Measurements from ENCODE around the gene ATMIN. TPM values are rescaled to one million over a fixed set of nuclear protein-coding genes. Genes with fewer than 3 reads are reported as not detected.

The ATMIN gene
- total RNA-seq, 1 experiment from 2014 or later: 23.9 TPM

GRCh38 chr16:81006211-81006812 lies 29.3 kb upstream of the ATMIN start:
- DNase-seq (ENCODE audit: low read depth): peak; percentile 63

- peak; percentile 98 for DNase-seq (ENCODE audit: low read depth)
Measured at GRCh38 chr16:81006813-81007695, 28.6 kb upstream of the ATMIN start, which contains the start of the genes CENPN and CMC2. CENPN (plus strand) TSS chr16:81007214; CDS start chr16:81011940, 4,726 bp downstream. CMC2 (minus strand) TSS chr16:81006885; CDS start chr16:80997394, 9,491 bp downstream.

GRCh38 chr16:81008505-81008789 lies 27.2 kb upstream of the ATMIN start:
- DNase-seq (ENCODE audit: low read depth): no peak

GRCh38 chr16:81012974-81013373 lies 22.7 kb upstream of the ATMIN start:
- no peak for DNase-seq (ENCODE audit: low read depth)

- no peak for DNase-seq (ENCODE audit: low read depth)
Measured at GRCh38 chr16:81014672-81015071, 21.0 kb upstream of the ATMIN start.

GRCh38 chr16:81018496-81018895 lies 17.1 kb upstream of the ATMIN start:
- DNase-seq (ENCODE audit: low read depth): no peak

GRCh38 chr16:81026429-81026828 lies 9.2 kb upstream of the ATMIN start:
- no peak for DNase-seq (ENCODE audit: low read depth)

GRCh38 chr16:81029930-81030604 lies 5.6 kb upstream of the ATMIN start:
- no peak for DNase-seq (ENCODE audit: low read depth)

- peak; percentile 35 for DNase-seq (ENCODE audit: low read depth)
Measured at GRCh38 chr16:81035975-81036750, 521 bp downstream of the ATMIN start.

GRCh38 chr16:81036751-81037350 lies 1.2 kb downstream of the ATMIN start:
- peak; percentile 2 for DNase-seq (ENCODE audit: low read depth)

- no peak for DNase-seq (ENCODE audit: low read depth)
Measured at GRCh38 chr16:81040131-81040530, 4.5 kb downstream of the ATMIN start.

GRCh38 chr16:81040842-81041241 lies 5.2 kb downstream of the ATMIN start:
- no peak for DNase-seq (ENCODE audit: low read depth)

- DNase-seq (ENCODE audit: low read depth): no peak
Measured at GRCh38 chr16:81041696-81042095, 6.1 kb downstream of the ATMIN start.

- no peak for DNase-seq (ENCODE audit: low read depth)
Measured at GRCh38 chr16:81042821-81043220, 7.2 kb downstream of the ATMIN start.

- no peak for DNase-seq (ENCODE audit: low read depth)
Measured at GRCh38 chr16:81053761-81054160, 18.1 kb downstream of the ATMIN start.

- DNase-seq (ENCODE audit: low read depth): no peak
Measured at GRCh38 chr16:81060576-81061306, 25.1 kb downstream of the ATMIN start.

GRCh38 chr16:81061307-81061640 lies 25.6 kb downstream of the ATMIN start:
- DNase-seq (ENCODE audit: low read depth): no peak

GRCh38 chr16:81061871-81062608 lies 26.4 kb downstream of the ATMIN start:
- DNase-seq (ENCODE audit: low read depth): no peak

GRCh38 chr16:81066681-81067080 lies 31.0 kb downstream of the ATMIN start:
- no peak for DNase-seq (ENCODE audit: low read depth)

GRCh38 chr16:81067166-81067565 lies 31.5 kb downstream of the ATMIN start:
- DNase-seq (ENCODE audit: low read depth): no peak

Data from Daoy (cell line).